H1 (cell line): ENCODE results near the gene RAB11FIP3. TPM values are rescaled to one million over a fixed set of nuclear protein-coding genes. Genes with fewer than 3 reads are reported as not detected.

ENCODE experiments used
- CTCF ChIA-PET: fragments of 300-600 bp; sonication (Branson Sonifier 250); formaldehyde crosslinking; loops from one replicate; lab custom pipeline; 2021; ENCODE audit not compliant: partially characterized antibody; lab: Charles Lee
- POLR2A ChIA-PET: fragments of 300-600 bp; sonication (Branson Sonifier 250); formaldehyde crosslinking; loops from one replicate; lab custom pipeline; 2021; ENCODE audit warnings: inconsistent platforms; ENCODE audit not compliant: partially characterized antibody; lab: Charles Lee
- DNase-seq, 2 experiments: peaks; one replicate each; pipeline versions ENCODE4 v3.0.0 to v3.0.0-alpha.2; 2010 to 2022; ENCODE audit warnings: low spot score in 2 of 2, low read depth in 1 of 2, mixed read lengths in 1 of 2
- FAIRE-seq: peaks from 2 replicates; lab custom pipeline; 2011; peaks lifted over from hg19 to GRCh38; lab: Jason Lieb, UNC
- H2AFZ ChIP-seq: 2 replicates; pipeline ENCODE4 v1.8.1; 2012; ENCODE audit warnings: low read length, inconsistent platforms
- H2AK5ac ChIP-seq: 2 replicates; pipeline ENCODE4 v1.6.1; 2013; ENCODE audit warnings: low read depth, low read length
- H2BK120ac ChIP-seq: replicated peaks from 2 replicates; pipeline ENCODE3; 2013; ENCODE audit warnings: low read depth, low read length, inconsistent platforms
- H2BK12ac ChIP-seq: 2 replicates; pipeline ENCODE4 v1.6.1; 2013; ENCODE audit warnings: low read depth, low read length
- H2BK15ac ChIP-seq: 2 replicates; pipeline ENCODE4 v1.6.1; 2013; ENCODE audit warnings: low read length
- H2BK20ac ChIP-seq: 2 replicates; pipeline ENCODE4 v1.6.1; 2013; ENCODE audit warnings: low read length
- H2BK5ac ChIP-seq: 2 replicates; pipeline ENCODE4 v1.6.1; 2013; ENCODE audit warnings: low read depth, low read length
- H3K14ac ChIP-seq: 2 replicates; pipeline ENCODE4 v1.6.1; 2013; ENCODE audit warnings: inconsistent platforms; ENCODE audit not compliant: insufficient read length
- H3K18ac ChIP-seq: 2 replicates; pipeline ENCODE4 v1.6.1; 2013; ENCODE audit warnings: low read length; ENCODE audit errors: extremely low read depth
- H3K23ac ChIP-seq: 2 replicates; pipeline ENCODE4 v1.6.1; 2013; ENCODE audit warnings: inconsistent platforms; ENCODE audit not compliant: insufficient read length
- H3K23me2 ChIP-seq: 2 replicates; pipeline ENCODE4 v1.6.1; 2013; ENCODE audit warnings: low read depth, low read length
- H3K27ac ChIP-seq: 2 replicates; pipeline ENCODE4 v1.6.1; 2011; ENCODE audit warnings: low read depth, low read length, inconsistent platforms
- H3K27me3 ChIP-seq, 4 experiments: replicated peaks in 1 of 4; 1 replicate in 1 of 4; 2 replicates in 3 of 4; pipeline versions ENCODE4 v1.6.1 to v1.8.1; 2011 to 2013; ENCODE audit warnings: low read length in 3 of 4, mild to moderate bottlenecking in 3 of 4, inconsistent platforms in 2 of 4, mixed read lengths in 2 of 4, moderate library complexity in 1 of 4; ENCODE audit not compliant: control insufficient read depth in 3 of 4, insufficient read depth in 3 of 4; ENCODE audit errors: extremely low read depth in 1 of 4
- H3K36me3 ChIP-seq, 4 experiments: 2 replicates each; pipeline versions ENCODE4 v1.6.1 to v1.8.1; 2011 to 2013; ENCODE audit warnings: mild to moderate bottlenecking in 4 of 4, low read length in 3 of 4, moderate library complexity in 2 of 4, control low read depth in 1 of 4, inconsistent platforms in 1 of 4; ENCODE audit not compliant: insufficient read depth in 4 of 4, control insufficient read depth in 2 of 4
- H3K4ac ChIP-seq: replicated peaks from 2 replicates; pipeline ENCODE3; 2013; ENCODE audit warnings: low read length, low read depth, mixed read lengths, inconsistent platforms; ENCODE audit not compliant: insufficient read length
- H3K4me1 ChIP-seq, 4 experiments: replicated peaks in 1 of 4; 1 replicate in 1 of 4; 2 replicates in 3 of 4; pipeline versions ENCODE4 v1.6.1 to v1.8.1; 2011 to 2013; ENCODE audit warnings: low read length in 3 of 4, inconsistent platforms in 2 of 4, mixed read lengths in 1 of 4; ENCODE audit not compliant: insufficient read depth in 4 of 4, control insufficient read depth in 3 of 4
- H3K4me2 ChIP-seq, 2 experiments: 2 replicates each; pipeline versions ENCODE4 v1.6.1 to v1.8.1; 2011 to 2013; ENCODE audit warnings: low read depth in 2 of 2, low read length in 2 of 2, control low read depth in 1 of 2, inconsistent platforms in 1 of 2, mild to moderate bottlenecking in 1 of 2; ENCODE audit not compliant: insufficient read depth in 1 of 2
- H3K4me3 ChIP-seq, 4 experiments: fragments of 200-600, 300-600 bp in 1 of 4; sonication (generic), shearing (Covaris generic), sonication (Bioruptor Twin) in 1 of 4; 2 replicates each; pipeline versions ENCODE4 v1.5.1 to v1.8.1; 2011 to 2016; ENCODE audit warnings: low read length in 4 of 4, low read depth in 3 of 4, control low read depth in 2 of 4, inconsistent platforms in 2 of 4, mild to moderate bottlenecking in 2 of 4, mixed read lengths in 1 of 4, moderate library complexity in 1 of 4; ENCODE audit not compliant: insufficient read depth in 2 of 4; ENCODE audit errors: extremely low read depth in 1 of 4
- H3K56ac ChIP-seq: replicated peaks from 2 replicates; pipeline ENCODE3; 2013; ENCODE audit warnings: low read depth, mild to moderate bottlenecking, mixed read lengths, low read length, inconsistent platforms; ENCODE audit not compliant: insufficient read length
- H3K79me1 ChIP-seq: 2 replicates; pipeline ENCODE4 v1.6.1; 2013; ENCODE audit warnings: low read depth, low read length, control low read depth
- H3K79me2 ChIP-seq, 2 experiments: 2 replicates each; pipeline versions ENCODE4 v1.6.1 to v1.8.1; 2012 to 2013; ENCODE audit warnings: low read length in 2 of 2, mild to moderate bottlenecking in 2 of 2, inconsistent platforms in 1 of 2; ENCODE audit not compliant: insufficient read depth in 2 of 2, control insufficient read depth in 1 of 2
- H3K9ac ChIP-seq, 4 experiments: replicated peaks in 1 of 4; 1 replicate in 1 of 4; 2 replicates in 3 of 4; pipeline versions ENCODE4 v1.6.1 to v1.8.1; 2011 to 2013; ENCODE audit warnings: low read depth in 3 of 4, low read length in 3 of 4, control low read depth in 2 of 4, mild to moderate bottlenecking in 2 of 4, moderate library complexity in 2 of 4, inconsistent platforms in 1 of 4; ENCODE audit errors: extremely low read depth in 1 of 4
- H3K9me3 ChIP-seq, 2 experiments: 2 replicates each; pipeline versions ENCODE4 v1.6.1 to v1.8.1; 2012 to 2013; ENCODE audit warnings: mild to moderate bottlenecking in 2 of 2, moderate library complexity in 2 of 2, control low read depth in 1 of 2, inconsistent platforms in 1 of 2, low read depth in 1 of 2, low read length in 1 of 2, mixed read lengths in 1 of 2; ENCODE audit not compliant: insufficient read depth in 2 of 2
- H4K20me1 ChIP-seq, 2 experiments: replicated peaks in 1 of 2; 2 replicates each; pipeline versions ENCODE3 to v1.8.1; 2011 to 2013; ENCODE audit warnings: inconsistent platforms in 2 of 2, low read length in 2 of 2, mild to moderate bottlenecking in 1 of 2; ENCODE audit not compliant: insufficient read depth in 2 of 2, control insufficient read depth in 1 of 2
- H4K5ac ChIP-seq: 2 replicates; pipeline ENCODE4 v1.6.1; 2013; ENCODE audit warnings: low read length, low read depth, mixed read lengths, inconsistent platforms; ENCODE audit not compliant: insufficient read length
- H4K8ac ChIP-seq: 2 replicates; pipeline ENCODE4 v1.8.0; 2013; ENCODE audit warnings: mild to moderate bottlenecking, moderate library complexity, low read length, inconsistent platforms; ENCODE audit not compliant: insufficient read depth; ENCODE audit errors: extremely low read depth
- H4K91ac ChIP-seq: replicated peaks from 2 replicates; pipeline ENCODE3; 2013; ENCODE audit warnings: low read length, mixed read lengths, inconsistent platforms; ENCODE audit not compliant: insufficient read length
- CBX5 ChIP-seq: fragments of 300-800, 300-1000 bp; sonication (generic); IDR thresholded peaks from 2 replicates; pipeline ENCODE4 v1.7.1; 2016; ENCODE audit warnings: antibody characterized with exemption, low read length, low read depth
- GABPA ChIP-seq: IDR thresholded peaks from 2 replicates; pipeline ENCODE4 v1.6.1; 2011; ENCODE audit warnings: mild to moderate bottlenecking, low read length, moderate library complexity, borderline replicate concordance; ENCODE audit not compliant: insufficient read depth
- JUN ChIP-seq: IDR thresholded peaks from 2 replicates; pipeline ENCODE4 v1.6.1; 2011; ENCODE audit warnings: low read depth, mild to moderate bottlenecking, improper control_type of control experiment, low read length
- KDM1A ChIP-seq: fragments of 200-600, 300-600 bp; sonication (generic); IDR thresholded peaks from 2 replicates; pipeline ENCODE4 v1.7.1; 2016; ENCODE audit warnings: mild to moderate bottlenecking, low read length, borderline replicate concordance
- NANOG ChIP-seq: IDR thresholded peaks from 2 replicates; pipeline ENCODE4 v1.6.1; 2011; ENCODE audit warnings: low read length, low read depth, mild to moderate bottlenecking, inconsistent platforms; ENCODE audit not compliant: insufficient read depth, poor library complexity, severe bottlenecking
- PHF8 ChIP-seq: fragments of 200-600 bp; sonication (generic); conservative IDR thresholded peaks from 2 replicates; pipeline ENCODE4 v1.7.1; 2012; ENCODE audit warnings: low read depth, mild to moderate bottlenecking, inconsistent platforms, low read length, moderate library complexity
- POLR2A ChIP-seq, 2 experiments: IDR thresholded peaks; 1 replicate in 1 of 2; 2 replicates in 1 of 2; pipeline ENCODE4 v1.6.1; 2011; ENCODE audit warnings: low read depth in 2 of 2, low read length in 2 of 2, mild to moderate bottlenecking in 2 of 2; ENCODE audit errors: control extremely low read depth in 1 of 2
- POU5F1 ChIP-seq: IDR thresholded peaks from 2 replicates; pipeline ENCODE4 v1.6.1; 2011; ENCODE audit warnings: low read depth, mild to moderate bottlenecking, low read length, moderate library complexity
- SP1 ChIP-seq: IDR thresholded peaks from 2 replicates; pipeline ENCODE4 v1.6.1; 2011; ENCODE audit warnings: low read depth, low read length
- SP4 ChIP-seq: IDR thresholded peaks from 2 replicates; pipeline ENCODE4 v1.6.1; 2012; ENCODE audit warnings: low read length, inconsistent platforms
- ZNF274 ChIP-seq: IDR thresholded peaks from 2 replicates; pipeline ENCODE4 v1.7.0; 2012; ENCODE audit warnings: low read length, borderline replicate concordance; ENCODE audit errors: extremely low read depth
- WGBS, 2 experiments: shearing (Covaris generic) in 1 of 2; methylation state at CpG; one replicate each; pipeline versions ENCODE4 v1.1.6 to v1.1.7; 2013 to 2015; ENCODE audit warnings: low lambda C conversion rate in 2 of 2, mixed read lengths in 2 of 2, inconsistent platforms in 1 of 2, low coverage in 1 of 2, missing lambda C conversion rate in 1 of 2; ENCODE audit not compliant: insufficient replicate concordance in 2 of 2, insufficient coverage in 1 of 2, insufficient read length in 1 of 2; ENCODE audit errors: extremely low coverage in 1 of 2, missing lambda C conversion rate in 1 of 2; 5-methylcytosine and 5-hydroxymethylcytosine counted together
- polyA plus RNA-seq, 7 experiments: library from polyadenylated mRNA; depleted of rRNA in 3 of 7; stranded (reverse) in 5 of 7; unstranded in 2 of 7; fragments of >200 nt in 5 of 7; fragments of 200-250 nt in 2 of 7; gene quantifications; 1 replicate in 5 of 7; 2 replicates in 1 of 7; 4 replicates in 1 of 7; pipeline versions ENCODE4 v1.2.1 to v1.2.3, GENCODE V29; 2011 to 2013; ENCODE audit warnings: missing spikeins in 2 of 7, mixed read lengths in 2 of 7
- total RNA-seq: library from RNA; stranded (reverse); fragmentation: NEBNext Ultra II Directional; extraction: Animal tissue kit (Norgen Biotek cat#: 25700); gene quantifications from 2 replicates; pipeline ENCODE4 v1.2.1, GENCODE V29; 2021
- TF ChIP-seq, protein P1 (sequence below): IDR thresholded peaks from 2 replicates; pipeline ENCODE4 v1.6.1; 2012; ENCODE audit warnings: low read length, inconsistent platforms

The RAB11FIP3 gene
- total and polyA plus RNA-seq, 2 of the 8 experiments (the other 6 are each of a cell fraction or from before 2014, with no cell fraction given) = 9.3 to 35.2 TPM

DNA sequence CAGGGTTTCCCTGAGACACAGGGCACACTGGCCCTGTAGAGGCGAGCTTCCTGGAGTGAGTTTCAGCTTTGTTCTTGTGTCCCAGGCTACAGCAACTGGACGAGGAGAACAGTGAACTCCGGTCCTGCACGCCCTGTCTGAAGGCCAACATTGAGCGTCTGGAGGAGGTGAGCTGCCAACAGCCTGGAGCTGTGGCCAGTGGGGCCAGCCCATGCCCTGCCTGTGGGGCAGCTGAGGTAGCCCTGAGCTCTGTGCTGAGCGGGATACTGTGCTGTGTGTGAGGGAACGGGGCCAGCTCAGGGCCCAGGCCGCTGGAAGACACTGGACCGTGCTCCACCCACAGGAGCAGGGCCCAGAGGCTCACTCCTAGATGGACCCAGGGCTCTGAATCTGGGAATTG, 93.4 kb downstream of the RAB11FIP3 start:
- Histone ChIP-seq H3K4me3 (no peak overlapping the region), H2AFZ (no peak overlapping the region), H3K23ac (no peak overlapping the region), H3K9me3 (no peaks in the 10 kb centered on the region), H3K4me1 (peaks cover 0 to 4% (median under 1%) of the 10 kb centered on the region in 4 experiments; a peak in 3 of 7 replicates), H3K4ac (no peak overlapping the region), H2BK5ac (no peak overlapping the region), H4K5ac (no peak overlapping the region), H3K27ac (no peak overlapping the region), H3K14ac (no peak overlapping the region), H2BK20ac (no peak overlapping the region), H3K56ac (no peak overlapping the region), H3K36me3 (peaks cover 2 to 10% (median 6%) of the 10 kb centered on the region in 4 experiments; a peak in 5 of 8 replicates), H4K8ac (no peak overlapping the region), H3K27me3 (no peaks in the 10 kb centered on the region), H4K20me1 (peaks cover 0 to 6% of the 10 kb centered on the region in 2 experiments), H2AK5ac (no peak overlapping the region), H3K79me1 (no peaks in the 10 kb centered on the region), H3K23me2 (no peaks in the 10 kb centered on the region), H3K9ac (no peak overlapping the region), H2BK15ac (no peak overlapping the region), H4K91ac (no peak overlapping the region), H3K18ac (no peak overlapping the region; the same call in 1 of the 2 replicates), H3K4me2 (no peak overlapping the region), H3K79me2 (no peaks in the 10 kb centered on the region), H2BK12ac (no peak overlapping the region), H2BK120ac (no peak overlapping the region)
- FAIRE-seq (no peak), DNase-seq (no peak)
- ChIA-PET CTCF (interaction anchor here (0.8 to 3.7 kb wide), 14 partner anchors 9 to 127 kb away, joined by 3 to 12 read pairs (median 5); no protein-coding TSS in a partner anchor), POLR2A (interaction anchor here (0.6 to 1.7 kb wide), 5 partner anchors 8 to 123 kb away, joined by 3 to 6 read pairs (median 4); partner anchors contain the start of gene CAPN15)
- WGBS, 2 experiments = 93% methylated on average over 9 of the region's 9 CpGs; no CpG with 5 or more reads in 1 of the 2 experiments
- no peak for TF ChIP-seq PHF8
- no peak for TF ChIP-seq JUN
- TF ChIP-seq POU5F1 = no peak
- TF ChIP-seq KDM1A = no peak
- TF ChIP-seq SP1 = no peak
- TF ChIP-seq POLR2A (IDR thresholded peaks at IDR 0.05; ENCODE audit: control extremely low read depth in 1 of 2, low read depth in 2 of 2, low read length in 2 of 2) = no peak
- no peak for TF ChIP-seq SP4
- no peak for TF ChIP-seq CBX5
- TF ChIP-seq, protein P1, sequence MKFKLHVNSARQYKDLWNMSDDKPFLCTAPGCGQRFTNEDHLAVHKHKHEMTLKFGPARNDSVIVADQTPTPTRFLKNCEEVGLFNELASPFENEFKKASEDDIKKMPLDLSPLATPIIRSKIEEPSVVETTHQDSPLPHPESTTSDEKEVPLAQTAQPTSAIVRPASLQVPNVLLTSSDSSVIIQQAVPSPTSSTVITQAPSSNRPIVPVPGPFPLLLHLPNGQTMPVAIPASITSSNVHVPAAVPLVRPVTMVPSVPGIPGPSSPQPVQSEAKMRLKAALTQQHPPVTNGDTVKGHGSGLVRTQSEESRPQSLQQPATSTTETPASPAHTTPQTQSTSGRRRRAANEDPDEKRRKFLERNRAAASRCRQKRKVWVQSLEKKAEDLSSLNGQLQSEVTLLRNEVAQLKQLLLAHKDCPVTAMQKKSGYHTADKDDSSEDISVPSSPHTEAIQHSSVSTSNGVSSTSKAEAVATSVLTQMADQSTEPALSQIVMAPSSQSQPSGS = no peak
- TF ChIP-seq ZNF274 = no peak
- TF ChIP-seq NANOG = no peak
- no peak for TF ChIP-seq GABPA
